ENCODE measurements around the gene TPCN1. TPM values are rescaled to one million over a fixed set of nuclear protein-coding genes. Genes with fewer than 3 reads are reported as not detected.

TPCN1 gene
- polyA plus RNA-seq, 3 donors = 22.8 to 26.3 (median 25.5) TPM

DNA sequence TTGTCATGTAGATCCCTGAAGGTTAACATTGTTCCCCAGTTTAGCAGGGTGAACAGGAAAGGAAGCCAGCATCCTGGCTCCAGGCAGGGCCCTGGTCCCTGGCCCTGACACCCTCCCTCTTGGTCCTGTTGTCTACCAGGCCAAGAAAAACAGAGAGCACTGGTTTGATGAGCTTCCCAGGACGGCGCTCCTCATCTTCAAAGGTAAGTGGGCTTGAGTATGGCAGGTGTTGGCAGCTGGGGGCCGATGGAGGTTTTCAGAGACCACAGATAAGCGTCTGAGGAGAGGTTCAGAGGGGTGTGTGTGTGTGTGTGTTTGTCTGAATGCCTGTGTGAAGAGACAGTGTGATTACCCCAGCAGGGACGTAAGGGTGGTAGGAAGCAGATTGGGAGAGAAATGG lies 57.4 kb downstream of the TPCN1 start:
- DNase-seq (ENCODE audit: low read depth in 3 of 3, low spot score in 2 of 3) = no peak

DNA sequence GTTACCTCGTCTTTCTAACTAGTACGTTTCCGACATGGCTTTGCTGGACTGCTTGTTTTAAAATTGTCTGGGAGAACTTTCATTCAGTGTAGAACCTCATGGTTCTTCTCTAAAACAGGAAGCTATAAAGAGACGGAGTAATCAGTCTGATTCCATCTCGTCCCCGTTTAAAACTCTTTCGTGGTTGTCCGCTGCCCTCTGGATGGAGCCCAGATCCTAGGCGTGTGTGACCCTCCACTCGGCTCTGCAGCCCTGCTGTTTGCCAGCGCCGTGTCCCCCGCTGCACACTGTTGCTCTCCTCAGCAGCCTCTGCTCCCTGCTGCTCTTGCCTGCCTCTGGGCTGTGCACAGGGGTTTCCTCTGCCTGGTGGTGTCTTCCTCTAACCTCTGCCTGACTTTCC lies 63.5 kb downstream of the TPCN1 start:
- no peak for DNase-seq (ENCODE audit: low read depth in 3 of 3, low spot score in 2 of 3)

- DNase-seq (ENCODE audit: low read depth in 3 of 3, low spot score in 2 of 3) = no peak
Measured at GRCh38 chr12:113285679-113286610, 64.7 kb downstream of the TPCN1 start.

DNA sequence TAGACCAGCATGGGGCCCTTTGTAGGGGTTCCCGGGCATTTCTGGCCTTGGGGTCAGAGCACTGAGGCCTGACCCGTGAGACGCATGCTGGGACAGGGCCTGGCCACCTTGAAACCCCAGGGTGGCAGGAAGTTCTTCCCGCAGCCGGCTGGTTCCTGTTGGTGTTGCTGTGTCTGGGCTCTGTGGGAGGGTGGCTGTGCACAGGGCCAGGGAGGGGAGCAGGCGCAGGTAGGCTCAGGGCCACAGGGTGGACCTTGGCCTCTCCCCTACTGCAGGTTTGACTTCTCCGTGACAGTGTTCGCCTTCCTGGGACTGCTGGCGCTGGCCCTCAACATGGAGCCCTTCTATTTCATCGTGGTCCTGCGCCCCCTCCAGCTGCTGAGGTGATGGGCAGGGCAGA lies 65.4 kb downstream of the TPCN1 start:
- DNase-seq (ENCODE audit: low read depth in 3 of 3, low spot score in 2 of 3) = no peak

DNA sequence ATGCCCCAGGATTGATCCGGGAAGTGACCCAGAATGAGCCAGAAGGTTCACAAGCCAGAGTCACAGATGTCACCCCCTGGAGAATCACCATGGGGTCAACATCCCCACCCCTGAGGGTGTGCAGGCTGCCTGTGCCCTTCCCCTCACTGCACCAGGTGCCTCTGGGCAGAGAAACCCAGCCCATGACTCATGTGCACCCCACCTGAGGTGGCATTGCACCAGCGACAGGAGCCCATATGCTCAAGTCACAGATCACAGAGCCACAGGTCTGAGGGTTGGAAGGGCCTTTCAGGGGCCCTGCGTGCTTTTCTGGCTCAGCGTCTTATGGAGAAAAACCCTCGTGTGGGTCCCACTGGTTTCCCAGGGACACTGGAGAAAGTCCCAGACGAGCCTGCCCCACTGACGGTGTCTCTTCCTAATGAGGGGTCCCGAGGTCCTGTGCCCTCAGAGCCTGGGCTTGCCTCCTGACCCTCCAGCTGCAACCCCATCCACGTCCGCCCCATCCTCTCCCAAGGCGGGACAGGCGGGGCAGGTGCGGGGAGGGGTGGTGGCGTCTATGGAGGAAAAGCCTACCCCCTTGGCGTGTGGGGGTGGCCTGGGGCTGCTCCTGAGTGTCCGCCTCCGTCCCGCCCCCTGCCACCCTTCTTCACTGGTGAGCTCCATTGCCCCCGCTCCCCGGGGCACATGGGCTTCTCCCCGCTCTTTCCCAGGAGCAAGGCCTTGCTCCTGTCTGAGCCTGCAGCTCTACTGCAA lies 66.1 kb downstream of the TPCN1 start:
- DNase-seq (ENCODE audit: low read depth in 3 of 3, low spot score in 2 of 3) = no peak

GRCh38 chr12:113287899-113288282 lies 66.6 kb downstream of the TPCN1 start:
- no peak for DNase-seq (ENCODE audit: low read depth in 3 of 3, low spot score in 2 of 3)

DNA sequence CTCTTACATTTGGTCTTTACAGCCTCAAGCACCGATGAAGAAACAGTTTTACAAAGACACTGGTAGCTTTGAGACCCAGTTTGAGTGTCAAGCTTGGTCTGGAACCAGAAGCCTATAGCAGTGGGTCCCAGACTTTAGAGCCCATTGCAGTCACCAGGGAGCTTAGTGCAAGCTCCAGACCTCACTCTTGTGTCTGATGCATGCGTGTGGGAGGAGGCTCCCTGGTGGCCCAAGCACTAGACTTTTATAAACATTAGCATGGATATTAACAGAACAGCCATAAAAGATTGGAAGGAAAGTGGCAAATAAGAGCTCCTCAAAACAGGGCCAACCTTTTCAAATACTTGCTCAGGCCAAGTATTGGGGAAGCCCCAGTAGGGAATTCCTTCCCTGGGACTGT lies 68.1 kb downstream of the TPCN1 start:
- no peak for DNase-seq (ENCODE audit: low read depth in 3 of 3, low spot score in 2 of 3)

GRCh38 chr12:113290506-113290905 lies 69.2 kb downstream of the TPCN1 start:
- no peak for DNase-seq (ENCODE audit: low read depth in 3 of 3, low spot score in 2 of 3)

DNA sequence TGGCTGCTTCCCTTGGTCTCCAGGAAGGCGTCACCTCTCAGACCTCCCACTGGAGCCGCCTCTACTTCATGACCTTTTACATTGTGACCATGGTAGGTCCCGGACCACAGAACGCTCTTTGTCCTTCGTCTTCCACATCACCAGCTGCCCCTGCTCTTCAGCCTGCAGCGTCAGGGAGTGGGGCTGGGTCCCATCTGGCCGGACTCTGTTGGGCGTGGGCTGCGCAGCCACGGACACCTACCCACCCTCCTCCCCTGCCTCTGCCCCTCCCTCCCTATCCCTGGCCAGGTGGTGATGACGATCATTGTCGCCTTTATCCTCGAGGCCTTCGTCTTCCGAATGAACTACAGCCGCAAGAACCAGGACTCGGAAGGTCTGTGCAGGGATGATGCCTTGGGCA lies 70.3 kb downstream of the TPCN1 start:
- DNase-seq (ENCODE audit: low read depth in 3 of 3, low spot score in 2 of 3) = no peak

DNA sequence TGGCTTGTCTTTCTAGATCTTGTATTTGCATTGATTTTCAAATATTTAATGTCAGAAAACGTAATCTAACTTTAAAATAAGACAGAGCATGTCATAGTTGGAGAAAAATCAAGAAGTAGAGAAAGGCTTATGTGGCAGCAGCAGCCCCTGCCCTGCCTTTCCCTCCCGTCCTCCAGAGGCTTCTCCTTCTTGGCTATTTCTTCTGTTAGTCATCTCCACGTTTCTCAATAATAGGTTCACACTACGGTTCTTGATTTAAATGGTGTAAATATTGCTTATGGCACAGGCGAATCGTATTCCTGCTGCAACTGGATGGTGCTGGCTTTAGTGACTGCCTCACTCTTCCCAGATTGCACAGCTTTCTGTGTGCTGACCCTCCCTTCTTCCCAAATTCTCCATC lies 70.8 kb downstream of the TPCN1 start:
- no peak for DNase-seq (ENCODE audit: low read depth in 3 of 3, low spot score in 2 of 3)

- no peak for DNase-seq (ENCODE audit: low read depth in 3 of 3, low spot score in 2 of 3)
Measured at GRCh38 chr12:113292547-113292946, 71.3 kb downstream of the TPCN1 start.

DNA sequence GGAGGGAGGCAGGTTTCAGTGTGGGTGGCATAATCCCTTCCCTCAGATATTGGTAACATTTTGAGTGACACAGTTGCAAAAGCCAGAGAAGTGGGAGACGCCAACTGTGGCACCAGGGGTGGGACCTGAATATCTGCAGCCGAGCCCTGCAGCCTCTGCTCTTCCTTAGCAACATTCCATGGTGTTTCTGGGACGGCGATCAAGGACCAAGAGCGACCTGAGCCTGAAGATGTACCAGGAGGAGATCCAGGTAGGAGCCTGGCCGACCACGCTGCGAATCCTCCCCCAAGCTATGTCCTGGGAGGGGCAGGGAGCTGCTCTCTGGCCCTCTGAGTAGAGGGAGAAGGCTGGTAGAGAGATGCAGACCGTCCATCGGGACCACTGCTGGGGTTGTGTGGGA lies 71.8 kb downstream of the TPCN1 start:
- DNase-seq (ENCODE audit: low read depth in 3 of 3, low spot score in 2 of 3) = no peak

DNA sequence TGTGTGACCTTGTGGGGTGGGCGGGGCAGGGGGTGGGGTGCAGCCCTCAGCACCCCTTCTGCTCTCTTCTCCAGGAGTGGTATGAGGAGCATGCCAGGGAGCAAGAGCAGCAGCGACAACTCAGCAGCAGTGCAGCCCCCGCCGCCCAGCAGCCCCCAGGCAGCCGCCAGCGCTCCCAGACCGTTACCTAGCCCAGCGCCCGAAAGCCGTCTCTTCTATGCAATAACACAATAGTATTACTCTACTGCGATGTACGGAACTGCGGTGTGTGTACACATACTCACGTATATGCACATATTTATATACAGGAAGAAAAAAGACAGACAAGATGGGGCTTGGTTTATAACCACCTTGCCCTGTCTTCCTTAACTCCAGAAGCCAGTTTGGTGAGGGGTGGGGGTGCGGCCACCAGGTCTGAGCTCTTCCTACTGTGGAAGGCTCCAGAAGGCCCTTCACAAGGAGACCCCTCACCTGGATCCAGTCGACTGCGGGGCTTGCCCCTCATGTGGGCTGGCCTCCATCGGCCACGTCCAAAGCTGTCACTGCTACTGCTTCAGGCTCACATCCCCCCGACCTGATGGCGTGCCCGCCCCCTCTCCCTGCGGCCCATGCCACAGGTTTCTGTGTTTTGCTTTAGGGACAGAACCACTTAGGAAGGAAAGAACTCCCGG lies 74.8 kb downstream of the TPCN1 start:
- no peak for DNase-seq (ENCODE audit: low read depth in 3 of 3, low spot score in 2 of 3)

DNA sequence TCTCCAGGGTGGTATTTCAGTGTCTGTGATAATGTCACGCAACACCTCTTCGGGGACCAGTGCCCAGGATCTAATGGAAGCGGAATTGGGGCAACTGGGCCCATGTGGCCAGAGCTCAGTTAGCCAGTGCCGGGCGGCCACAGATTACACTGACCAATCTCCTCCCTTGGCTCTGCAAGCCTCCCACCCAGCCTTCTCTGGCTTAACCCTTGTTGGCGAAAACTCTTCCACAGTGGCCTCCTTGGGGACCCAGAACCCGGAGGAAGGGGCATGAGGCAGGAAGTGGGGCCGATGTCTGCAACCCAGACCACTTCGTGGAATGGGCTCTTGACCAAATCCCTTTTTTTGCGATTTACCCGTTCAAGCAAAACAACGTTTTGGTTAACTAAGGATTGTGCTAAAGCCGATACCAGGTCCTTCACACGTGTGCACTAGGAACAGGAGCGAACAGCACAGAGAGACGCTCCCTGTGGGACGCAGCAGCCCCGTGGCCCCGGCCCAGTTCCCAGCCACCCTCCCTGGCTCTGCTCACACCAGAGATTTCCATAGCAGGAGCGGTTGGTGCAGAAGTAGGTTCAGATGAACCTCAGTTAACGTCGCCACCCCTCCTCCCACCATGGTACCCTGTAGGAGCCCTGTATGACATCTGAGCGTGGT lies 75.4 kb downstream of the TPCN1 start:
- DNase-seq (ENCODE audit: low read depth in 3 of 3, low spot score in 2 of 3) = no peak

GRCh38 chr12:113297214-113297587 lies 75.9 kb downstream of the TPCN1 start:
- no peak for DNase-seq (ENCODE audit: low read depth in 3 of 3, low spot score in 2 of 3)

GRCh38 chr12:113297621-113298471 lies 76.6 kb downstream of the TPCN1 start:
- DNase-seq (ENCODE audit: low read depth in 3 of 3, low spot score in 2 of 3) = no peak

GRCh38 chr12:113298472-113298817 lies 77.2 kb downstream of the TPCN1 start:
- DNase-seq (ENCODE audit: low read depth in 3 of 3, low spot score in 2 of 3) = no peak

GRCh38 chr12:113298861-113299545 lies 77.7 kb downstream of the TPCN1 start:
- no peak for DNase-seq (ENCODE audit: low read depth in 3 of 3, low spot score in 2 of 3)

DNA sequence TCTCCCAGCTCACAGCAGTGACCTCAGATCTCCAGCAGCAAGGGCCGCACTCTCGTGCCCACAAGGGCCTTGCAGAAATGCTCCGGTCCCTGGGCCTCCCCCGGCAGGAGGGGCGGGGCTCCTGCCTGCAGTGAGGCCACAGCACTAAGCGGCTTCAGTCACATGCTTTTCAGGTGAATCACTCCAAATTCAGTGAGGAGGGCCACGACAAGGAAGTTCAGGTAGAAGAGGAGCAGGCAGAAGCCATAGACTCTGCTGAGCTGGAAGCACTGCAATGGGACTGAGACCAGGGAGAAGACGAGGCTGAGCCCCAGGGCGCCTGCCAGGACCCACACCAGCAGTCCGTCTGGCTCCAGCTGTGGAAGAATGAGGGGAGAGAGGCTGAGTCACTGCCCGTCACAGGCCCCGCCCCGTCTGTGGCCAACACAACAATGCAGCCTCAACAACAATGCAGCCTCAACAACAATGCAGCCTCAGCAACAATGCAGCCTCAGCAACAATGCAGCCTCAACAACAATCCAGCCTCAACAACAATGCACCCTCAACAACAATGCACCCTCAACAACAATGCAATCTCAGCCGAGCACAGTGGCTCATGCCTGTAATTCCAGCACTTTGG lies 78.5 kb downstream of the TPCN1 start:
- no peak for DNase-seq (ENCODE audit: low read depth in 3 of 3, low spot score in 2 of 3)
